GM04503 (cell line): ENCODE data around the gene SLC39A13.

Source experiments
- DNase-seq: peaks from one replicate; pipeline ENCODE4 v3.0.0-alpha.2; 2012; ENCODE audit warnings: low read depth

SLC39A13 gene

DNA sequence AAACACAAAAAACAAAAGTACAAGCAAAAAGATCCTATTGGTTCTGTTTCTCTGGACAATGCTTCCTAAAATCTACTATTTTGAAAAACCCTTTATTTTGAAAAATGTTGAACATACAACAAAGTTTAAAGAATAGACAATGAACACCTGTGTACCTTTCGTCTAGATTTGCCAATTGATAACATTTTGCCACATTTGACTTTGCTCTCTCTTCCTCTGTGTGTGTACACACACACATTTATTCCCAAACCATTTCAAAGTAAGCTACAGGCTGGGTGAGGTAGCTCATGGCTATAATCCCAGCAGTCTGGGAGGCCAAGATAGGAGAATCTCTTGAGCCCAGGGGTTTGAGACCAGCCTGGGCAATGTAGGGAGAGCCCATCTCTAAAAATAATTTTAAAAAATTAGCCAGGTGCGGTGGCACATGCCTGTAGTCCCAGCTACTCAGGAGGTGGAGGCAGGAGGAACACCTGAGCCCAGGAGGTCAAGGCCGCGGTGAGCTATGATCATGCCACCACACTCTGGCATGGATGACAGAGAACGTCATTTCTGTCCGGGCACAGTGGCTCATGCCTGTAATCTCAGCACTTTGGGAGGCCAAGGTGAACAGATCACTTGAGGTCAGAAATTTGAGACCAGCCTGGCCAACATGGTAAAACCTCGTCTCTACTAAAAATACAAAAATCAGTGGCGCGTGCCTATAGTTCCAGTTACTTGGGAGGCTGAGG lies 23.1 kb downstream of the SLC39A13 start:
- no peak for DNase-seq

DNA sequence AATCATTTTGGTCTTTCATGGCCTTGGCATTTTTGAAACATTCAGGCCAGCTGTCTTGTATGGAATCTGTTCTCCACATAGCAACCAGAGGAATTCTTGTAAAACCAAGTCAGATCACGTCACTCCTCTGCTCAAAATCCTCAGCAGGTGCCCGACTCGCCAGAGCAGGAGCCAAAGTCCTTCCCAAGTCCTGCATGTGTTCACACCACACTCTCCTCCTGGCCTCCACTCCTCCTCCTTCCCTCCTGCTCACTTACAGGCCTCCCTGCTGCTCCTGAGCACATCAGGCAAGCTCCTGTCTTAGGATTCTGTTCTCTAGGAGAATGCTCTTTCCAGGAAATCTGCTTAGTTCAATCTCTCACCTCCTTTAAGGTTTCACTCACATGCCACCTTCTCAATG lies 24.8 kb downstream of the SLC39A13 start:
- no peak for DNase-seq

DNA sequence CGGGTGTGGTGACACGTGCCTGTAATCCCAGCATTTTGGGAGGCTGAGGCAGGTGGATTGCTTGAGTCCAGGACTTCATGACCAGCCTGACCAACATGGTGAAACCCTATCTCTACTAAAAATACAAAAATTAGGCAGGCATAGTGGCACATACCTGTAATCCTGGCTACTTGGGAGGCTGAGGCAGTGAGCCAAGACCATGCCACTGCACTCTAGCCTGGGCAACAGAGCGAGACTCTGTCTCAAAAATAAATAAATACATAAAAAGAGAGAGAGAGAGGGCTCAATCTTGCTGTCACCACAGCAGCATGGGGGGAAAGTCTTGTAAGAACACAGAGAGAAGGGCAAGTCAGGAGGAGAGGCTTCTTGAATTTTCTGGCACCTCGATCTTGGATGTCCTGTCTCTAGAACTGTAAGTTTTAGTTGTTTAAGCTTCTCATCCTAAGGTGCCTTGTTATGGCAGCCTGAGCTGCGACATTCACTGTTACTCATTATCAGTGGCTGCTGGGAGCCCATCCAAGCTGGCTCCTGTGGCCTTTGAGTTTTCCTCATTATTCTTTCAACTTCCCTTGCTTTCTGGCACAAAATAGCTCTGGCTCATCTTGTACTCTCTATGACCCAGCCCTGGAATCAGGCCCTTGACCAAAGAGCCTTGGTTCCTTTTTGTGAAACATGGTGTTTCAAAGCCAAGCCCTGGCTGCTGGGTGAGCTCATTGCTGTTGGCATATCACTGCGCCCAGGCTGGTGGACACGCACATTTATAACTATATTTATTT lies 25.8 kb downstream of the SLC39A13 start:
- DNase-seq: peak; percentile 91

GRCh38 chr11:47435687-47436086 lies 27.3 kb downstream of the SLC39A13 start:
- no peak for DNase-seq

DNA sequence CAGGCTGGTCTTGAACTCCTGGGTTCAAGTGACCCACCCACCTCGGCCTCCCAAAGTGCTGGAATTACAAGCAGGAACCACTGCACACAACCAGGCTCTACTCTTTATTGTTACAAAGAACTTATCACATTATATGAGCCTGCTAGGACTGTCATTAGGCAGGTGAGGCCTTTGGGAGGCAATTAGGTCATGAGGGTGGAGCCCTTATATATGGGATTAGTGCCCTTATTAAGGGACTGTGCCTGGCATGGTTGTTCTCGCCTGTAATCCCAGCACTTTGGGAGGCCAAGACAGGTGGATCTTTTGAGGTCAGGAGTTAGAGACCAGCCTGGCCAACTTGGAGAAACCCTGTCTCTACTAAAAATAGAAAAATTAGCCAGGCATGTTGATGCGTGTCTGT lies 28.3 kb downstream of the SLC39A13 start:
- no peak for DNase-seq

GRCh38 chr11:47437218-47437745 lies 28.9 kb downstream of the SLC39A13 start:
- no peak for DNase-seq

DNA sequence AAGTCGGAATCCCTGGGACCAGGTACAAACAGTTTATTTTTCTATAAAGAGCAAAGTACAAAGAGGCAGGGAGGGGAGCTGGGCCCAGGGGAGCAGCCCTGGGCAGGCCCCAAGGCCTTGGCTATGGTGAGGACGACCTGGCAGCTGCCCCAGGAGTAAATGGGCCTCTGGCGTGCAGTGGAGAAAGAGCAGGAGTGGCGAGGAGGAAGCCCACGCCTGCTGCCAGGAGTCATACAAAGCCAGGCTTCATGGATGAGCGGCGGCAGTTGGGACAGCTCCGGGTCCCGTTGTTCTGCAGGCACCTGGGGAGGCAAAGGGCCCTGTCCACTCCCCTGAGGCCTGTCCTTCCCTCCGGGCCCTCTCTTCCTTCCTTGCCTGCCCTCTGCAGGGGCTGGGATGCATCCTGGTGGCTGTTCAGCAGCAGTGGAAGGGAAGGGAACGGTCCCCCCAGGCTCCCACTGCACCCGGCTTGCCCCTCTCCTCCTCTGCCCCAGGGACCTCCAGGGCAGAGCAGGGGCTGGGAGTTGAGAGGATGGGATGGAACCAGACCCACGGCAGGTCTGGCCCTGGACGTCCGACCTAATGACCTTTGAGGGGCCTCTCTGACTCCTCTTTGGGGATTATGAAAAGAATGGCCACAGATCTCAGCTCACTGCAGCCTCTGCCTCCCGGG lies 29.5 kb downstream of the SLC39A13 start:
- DNase-seq: no peak

DNA sequence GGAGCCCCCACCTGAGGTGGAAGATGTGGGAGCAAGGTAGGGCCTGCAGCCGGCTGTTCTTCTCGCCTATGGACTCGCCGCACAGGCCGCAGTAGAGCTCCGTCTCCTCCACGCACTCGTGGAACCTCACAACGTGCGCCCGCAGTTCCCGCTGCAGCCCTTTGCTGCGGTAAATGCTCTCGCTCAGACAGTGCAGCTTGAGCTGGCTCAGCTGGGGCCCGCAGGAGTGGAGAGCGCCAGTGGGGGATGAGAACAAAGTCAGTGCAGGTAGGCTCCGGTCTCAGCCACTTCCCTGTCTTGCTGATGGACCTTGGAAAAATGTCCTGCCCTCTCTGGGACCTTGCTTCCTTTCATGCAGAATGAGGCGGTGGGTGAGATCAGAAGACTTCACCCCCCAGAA lies 30.3 kb downstream of the SLC39A13 start:
- no peak for DNase-seq

DNA sequence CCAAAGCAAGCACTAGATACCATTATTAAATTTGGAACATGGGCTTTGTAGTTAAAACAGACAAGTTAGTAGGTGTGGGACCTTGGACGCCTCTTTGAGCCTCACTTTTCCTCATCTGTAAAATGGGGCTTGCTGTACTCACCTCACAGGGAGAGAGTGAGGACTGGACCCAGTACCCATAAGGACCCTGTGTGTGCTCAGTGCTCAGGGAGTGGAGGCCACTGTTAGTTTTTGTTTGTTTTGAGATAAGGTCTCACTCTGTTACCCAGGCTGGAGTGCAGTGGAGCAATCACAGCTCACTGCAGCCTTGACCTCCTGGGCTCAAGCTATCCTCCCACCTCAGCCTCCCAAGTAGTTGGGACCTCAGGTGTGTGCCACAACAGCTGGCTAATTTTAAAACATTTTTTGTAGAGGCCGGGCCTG lies 31.7 kb downstream of the SLC39A13 start:
- DNase-seq: no peak

GRCh38 chr11:47441421-47441820 lies 33.0 kb downstream of the SLC39A13 start:
- no peak for DNase-seq

DNA sequence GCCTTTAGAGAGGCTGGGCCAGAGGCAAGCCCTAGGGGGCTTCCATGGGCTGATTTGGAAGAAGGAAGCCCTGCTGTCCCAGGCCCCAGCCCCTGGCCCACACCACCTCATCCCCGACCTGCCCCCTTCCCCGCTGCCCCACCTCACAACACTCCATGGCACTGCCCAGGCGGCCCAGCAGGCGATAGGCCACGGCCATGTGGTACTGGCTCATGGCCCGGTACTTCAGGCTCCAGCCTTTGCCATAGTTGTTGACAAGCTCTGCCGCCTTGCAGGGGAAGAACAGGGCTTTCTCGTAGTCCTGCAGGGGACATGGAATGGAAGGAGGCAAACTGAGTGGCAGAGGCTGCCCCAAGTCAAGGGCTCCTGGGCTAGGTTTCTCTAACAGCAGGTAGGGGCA lies 34.1 kb downstream of the SLC39A13 start:
- no peak for DNase-seq

DNA sequence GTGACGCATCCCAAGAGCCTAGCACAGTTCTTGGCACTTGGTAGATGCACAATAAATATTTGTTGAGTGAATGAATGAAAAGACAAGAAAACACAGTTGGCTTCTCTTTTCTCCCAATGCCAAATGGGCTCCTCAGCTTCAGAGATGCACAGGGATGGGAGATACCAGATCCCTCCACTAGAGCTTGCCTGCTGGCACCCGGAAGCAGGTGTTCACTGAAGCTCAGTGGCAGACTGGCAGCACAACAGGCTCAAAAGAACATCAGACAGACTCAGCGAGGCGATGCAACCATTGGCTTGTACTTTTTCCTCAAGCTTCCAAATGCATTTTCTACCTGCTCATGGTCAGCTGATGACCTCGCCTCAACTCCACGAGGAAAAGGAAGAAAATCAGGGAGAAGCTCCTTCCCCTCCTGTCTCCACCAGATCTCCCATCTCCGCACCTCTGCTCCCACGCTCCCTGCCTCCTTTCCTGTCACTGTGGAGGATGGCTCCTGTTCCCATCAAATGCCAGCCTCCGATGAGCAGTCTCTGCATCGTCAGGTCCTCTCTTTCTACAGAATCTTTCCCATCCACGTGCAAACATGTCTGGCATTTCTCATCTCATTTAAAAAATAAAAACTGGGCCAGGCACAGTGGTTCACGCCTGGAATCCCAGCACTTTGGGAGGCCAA lies 34.8 kb downstream of the SLC39A13 start:
- DNase-seq: no peak

- no peak for DNase-seq
These were observed 35.4 kb downstream of the SLC39A13 start for GRCh38 chr11:47443817-47444216.

DNA sequence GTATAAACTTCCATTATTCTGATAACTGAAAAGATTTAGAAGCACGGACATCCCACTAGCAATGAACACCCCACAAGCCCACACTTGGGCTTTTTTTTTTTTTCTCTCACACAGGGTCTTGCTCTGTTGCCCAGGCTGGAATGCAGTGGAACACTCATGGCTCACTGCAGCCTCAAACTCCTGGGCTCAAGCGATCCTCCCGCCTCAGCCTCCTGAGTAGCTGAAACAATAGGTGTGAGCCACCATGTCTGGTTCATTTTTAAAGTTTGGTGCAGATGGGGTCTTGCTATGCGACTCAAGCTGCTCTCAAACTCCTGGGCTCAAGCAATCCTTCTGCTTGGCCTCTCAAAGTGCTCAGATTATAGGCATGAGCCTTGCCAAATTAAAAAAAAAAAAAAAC lies 37.5 kb downstream of the SLC39A13 start:
- DNase-seq: no peak

GRCh38 chr11:47446833-47447232 lies 38.4 kb downstream of the SLC39A13 start:
- DNase-seq: no peak

DNA sequence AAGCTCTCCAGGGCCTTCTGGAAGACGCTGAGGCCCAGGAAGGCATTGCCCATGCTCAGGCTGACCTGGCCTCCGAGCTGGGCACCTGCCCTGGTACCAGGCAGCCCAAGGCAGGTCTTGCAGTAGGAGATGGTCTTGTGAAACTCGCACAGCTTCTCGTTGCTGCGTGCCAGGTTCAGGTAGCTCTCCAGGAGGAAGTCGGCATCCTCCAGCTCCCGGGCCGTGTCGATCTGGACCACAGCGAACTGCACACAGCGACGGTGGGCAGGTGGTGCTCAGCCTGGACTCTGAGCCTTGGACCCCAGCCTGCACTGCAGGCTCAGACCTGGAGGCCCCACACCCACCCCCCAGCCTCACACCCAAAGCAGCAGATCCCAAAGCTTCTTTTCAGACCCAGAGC lies 39.5 kb downstream of the SLC39A13 start:
- DNase-seq: no peak

DNA sequence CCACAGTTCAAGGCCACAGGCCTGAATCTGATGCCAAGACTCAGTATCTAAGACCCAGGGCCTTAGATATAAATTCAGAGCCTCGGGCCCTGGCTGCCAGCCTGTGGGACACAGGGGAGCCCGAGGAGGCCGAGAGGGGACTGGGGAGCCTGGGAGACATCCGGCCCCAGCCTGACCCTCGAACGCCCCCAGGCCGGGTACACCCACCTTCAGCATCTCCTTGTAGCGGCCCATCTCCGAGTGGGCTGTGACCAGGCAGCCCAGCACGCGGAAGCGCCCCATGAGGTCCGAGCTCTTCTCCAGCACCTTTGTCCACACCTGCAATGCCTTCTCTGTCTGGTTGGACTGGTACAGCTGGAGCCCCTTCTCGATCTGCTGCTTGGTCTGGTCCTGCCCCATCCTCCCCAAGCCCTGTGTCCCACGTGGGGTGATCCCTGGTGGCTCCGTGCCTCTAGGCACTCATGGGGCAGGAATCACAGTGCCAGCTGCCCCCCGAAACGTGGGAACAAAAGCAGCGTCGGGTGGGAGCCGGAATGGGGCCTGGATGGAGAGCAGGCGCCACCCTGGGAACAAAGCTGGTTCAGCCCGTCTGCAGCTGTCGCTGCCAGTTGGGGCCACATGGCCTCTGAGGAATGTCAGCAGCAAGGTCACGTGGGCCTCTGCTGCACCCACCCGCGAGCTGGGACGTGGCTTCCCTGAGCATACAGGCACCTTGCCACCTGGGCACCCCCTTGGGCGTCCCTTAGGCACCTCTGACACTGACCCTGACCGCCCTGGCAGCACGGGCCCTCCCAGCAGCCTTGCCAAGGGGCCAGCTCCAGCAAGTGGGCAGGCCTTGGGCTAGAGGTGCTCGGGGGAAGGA lies 40.4 kb downstream of the SLC39A13 start, which contains the start of gene RAPSN:
Gene RAPSN, minus strand, starts transcription at position 571 of the 862 bp plus-strand sequence. Its CDS starts 172 bp downstream, at position 399.
- DNase-seq: no peak

DNA sequence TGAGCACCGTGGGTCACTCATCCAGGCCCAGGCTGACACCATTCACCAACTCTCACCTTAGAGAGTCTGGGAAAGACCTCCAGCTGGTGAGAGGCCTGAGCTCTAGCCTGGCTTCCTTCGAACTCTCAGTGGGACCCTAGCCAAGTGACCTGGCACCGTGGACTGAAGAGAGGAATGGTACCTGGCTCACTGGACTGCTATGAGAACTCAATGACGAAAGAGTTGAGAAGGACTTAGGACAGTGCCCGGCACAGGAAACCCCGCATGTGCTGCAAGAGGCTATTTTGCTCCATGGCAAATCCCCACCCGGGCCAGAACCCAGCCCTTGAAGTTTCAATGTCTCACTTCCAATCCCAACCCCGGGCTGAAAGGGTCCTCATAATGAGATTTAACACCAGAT lies 41.2 kb downstream of the SLC39A13 start:
- no peak for DNase-seq

- no peak for DNase-seq
These were observed 43.0 kb downstream of the SLC39A13 start for GRCh38 chr11:47451436-47451835.

DNA sequence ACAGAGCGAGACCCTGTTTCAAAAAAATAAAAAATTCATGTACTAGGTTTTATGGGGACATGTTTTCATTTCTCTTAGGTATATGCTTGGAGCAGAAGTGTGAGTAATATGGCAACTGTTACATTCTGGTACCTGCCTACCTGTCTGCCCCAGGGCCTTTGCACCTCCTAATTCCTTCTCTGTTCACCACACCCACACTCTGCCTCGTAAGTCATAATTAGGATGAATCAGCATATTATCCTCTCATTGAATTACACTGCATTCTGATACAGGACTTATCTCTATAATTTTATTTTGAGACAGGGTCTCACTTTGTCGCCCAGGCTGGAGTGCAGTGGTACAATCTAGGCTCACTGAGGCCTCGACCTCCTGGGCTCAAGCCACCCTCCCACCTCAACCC lies 43.6 kb downstream of the SLC39A13 start:
- DNase-seq: no peak

DNA sequence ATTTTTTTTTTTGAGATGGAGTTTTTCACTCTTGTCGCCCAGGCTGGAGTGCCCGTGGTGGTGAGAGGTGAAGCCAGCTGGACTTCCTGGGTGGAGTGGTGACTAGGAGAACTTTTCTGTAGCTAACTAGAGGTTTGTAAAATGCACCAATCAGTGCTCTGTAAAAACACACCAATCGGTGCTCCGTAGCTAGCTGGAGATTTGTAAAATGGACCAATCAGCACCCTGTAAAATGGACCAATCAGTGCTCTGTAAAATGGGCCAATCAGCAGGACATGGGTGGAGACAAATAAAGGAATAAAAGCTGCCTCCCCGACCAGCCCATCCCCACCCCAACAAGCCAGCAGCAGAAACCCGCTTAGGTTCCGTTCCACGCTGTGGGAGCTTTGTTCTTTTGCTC lies 45.0 kb downstream of the SLC39A13 start:
- DNase-seq: no peak
